Lower leg skin (tissue), 4 donors: ENCODE results near the gene PAWR. TPM values are rescaled to one million over a fixed set of nuclear protein-coding genes. Genes with fewer than 3 reads are reported as not detected.

ENCODE experiments used
- DNase-seq, 2 donors: peaks; one replicate each; pipeline ENCODE4 v3.0.0-alpha.2; 2019; ENCODE audit warnings: low spot score in 2 of 2
- H3K4me3 ChIP-seq: fragments of 200-600 bp; sonication (generic); 2 replicates; pipeline ENCODE4 v1.5.1; 2017; ENCODE audit warnings: mild to moderate bottlenecking, low read depth; ENCODE audit not compliant: poor library complexity, severe bottlenecking
- CTCF ChIP-seq, 3 donors: fragments of 450-650 bp; IDR thresholded peaks; one replicate each; pipeline ENCODE4 v1.5.1; 2016; ENCODE audit warnings: antibody characterized with exemption in 3 of 3, mild to moderate bottlenecking in 3 of 3, moderate library complexity in 2 of 3
- POLR2A ChIP-seq, 2 donors: fragments of 450-650 bp; IDR thresholded peaks; one replicate each; pipeline ENCODE4 v1.6.1; 2016 to 2017; ENCODE audit warnings: antibody characterized with exemption in 2 of 2, mild to moderate bottlenecking in 1 of 2, moderate library complexity in 1 of 2
- WGBS, 2 donors: methylation state at CpG; one replicate each; pipeline ENCODE4 v1.1.5; 2018; 5-methylcytosine and 5-hydroxymethylcytosine counted together
- intact Hi-C: fragments of 100-400 bp; cut with DNase I; formaldehyde crosslinking; loops from one replicate; pipeline ENCODE4 v1.15.0; 2023; ENCODE audit warnings: low total_unique reads
- total RNA-seq, 4 donors: library from RNA; depleted of rRNA; stranded (reverse); fragments of >200 nt; gene quantifications; one replicate each; pipeline ENCODE4 v1.1.0, GENCODE V29; 2016

Gene PAWR
- total RNA-seq, 4 donors from 2014 or later: 53.6 to 115 (median 65.6) TPM

GRCh38 chr12:79674629-79675028 is 16.1 kb downstream of the PAWR start:
- no peak for DNase-seq
- intact Hi-C loops: no loop called here
- 66 to 74% methylated on average over 3 of the region's 3 CpGs for WGBS, 2 donors
- TF ChIP-seq CTCF (IDR thresholded peaks at IDR 0.05) (no peak), POLR2A (IDR thresholded peaks at IDR 0.05) (no peak)
- H3K4me3 ChIP-seq: no peak overlapping the region

- intact Hi-C loops: no loop called here
- TF ChIP-seq CTCF (IDR thresholded peaks at IDR 0.05) (no peak), POLR2A (IDR thresholded peaks at IDR 0.05) (no peak)
- 97 to 99% methylated on average over 4 of the region's 4 CpGs for WGBS, 2 donors
- H3K4me3 ChIP-seq: no peak overlapping the region
- DNase-seq: no peak
Measured at GRCh38 chr12:79673354-79673753, 17.4 kb downstream of the PAWR start.

DNA sequence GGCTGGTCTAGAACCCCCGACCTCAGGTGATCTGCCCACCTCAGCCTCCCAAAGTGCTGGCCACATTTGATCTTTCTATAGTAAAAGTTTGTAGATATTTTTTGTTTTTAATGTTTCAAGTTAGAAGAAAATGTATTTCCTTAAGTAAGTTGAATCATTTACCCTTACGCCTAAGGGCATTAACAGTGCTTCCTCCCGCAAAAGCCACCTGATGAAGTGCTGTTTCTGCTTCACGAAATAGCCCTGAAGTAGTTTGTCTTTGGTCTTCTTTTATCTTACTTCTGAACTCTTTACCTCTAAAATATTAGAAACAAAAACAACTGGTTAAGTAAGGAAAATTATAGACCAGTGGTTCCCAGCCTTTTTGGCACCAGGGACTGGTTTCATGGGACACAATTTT is 22.7 kb downstream of the PAWR start:
- DNase-seq: no peak
- intact Hi-C loops: no loop called here
- no peak for TF ChIP-seq CTCF (IDR thresholded peaks at IDR 0.05)
- TF ChIP-seq POLR2A (IDR thresholded peaks at IDR 0.05): no peak
- H3K4me3 ChIP-seq: no peak overlapping the region
- 88 to 91% methylated on average over 4 of the region's 4 CpGs for WGBS, 2 donors

DNA sequence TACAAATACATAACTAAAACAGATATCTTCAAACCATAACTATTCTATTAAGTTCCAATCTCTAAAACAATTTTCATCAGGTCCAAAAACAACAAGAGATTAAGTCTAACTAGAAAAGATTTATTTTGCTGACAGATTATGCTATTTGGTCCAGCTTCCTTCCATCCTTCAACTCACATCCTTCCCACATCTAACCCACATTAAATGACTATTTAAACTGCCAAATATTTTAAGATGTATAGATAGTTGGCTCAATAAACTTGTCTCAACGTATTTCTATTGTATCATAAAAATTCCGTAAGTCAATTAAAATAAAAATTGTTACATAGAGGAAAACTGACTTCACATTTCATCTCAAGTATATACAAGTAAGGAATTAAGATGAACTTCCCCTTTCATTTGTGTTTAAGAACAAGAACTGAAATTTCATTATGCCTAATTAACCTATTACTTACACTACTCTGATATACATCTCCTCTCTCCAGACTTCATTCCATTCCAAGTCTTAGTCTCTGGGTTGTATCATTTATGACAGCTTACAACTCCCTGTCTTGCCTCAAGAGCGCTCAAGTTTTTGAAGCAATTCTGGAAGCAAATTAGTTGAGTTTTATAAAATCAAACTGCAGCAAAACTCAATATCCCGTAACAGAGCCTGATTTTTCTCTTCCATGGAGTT is 25.4 kb downstream of the PAWR start:
- DNase-seq: no peak
- no peak for TF ChIP-seq POLR2A (IDR thresholded peaks at IDR 0.05)
- TF ChIP-seq CTCF (IDR thresholded peaks at IDR 0.05): no peak
- 58 to 61% methylated on average over 4 of the region's 4 CpGs for WGBS, 2 donors
- intact Hi-C loops: no loop called here
- H3K4me3 ChIP-seq: no peak overlapping the region

GRCh38 chr12:79664518-79664917 is 26.2 kb downstream of the PAWR start:
- H3K4me3 ChIP-seq: no peak overlapping the region
- no peak for TF ChIP-seq CTCF (IDR thresholded peaks at IDR 0.05)
- no peak for TF ChIP-seq POLR2A (IDR thresholded peaks at IDR 0.05)
- intact Hi-C loops: no loop called here
- 85 to 93% methylated on average over 4 of the region's 4 CpGs for WGBS, 2 donors
- no peak for DNase-seq
